GM11168 (cell line): ENCODE results near the gene GRM7.

ENCODE experiments used
- in situ Hi-C: fragments of 300-500 bp; cut with MboI; formaldehyde crosslinking; loops from one replicate; pipeline ENCODE4 v1.12.0; 2022; ENCODE audit warnings: low sequenced_read_pairs; ENCODE audit not compliant: unreplicated experiment

GRM7 gene

DNA sequence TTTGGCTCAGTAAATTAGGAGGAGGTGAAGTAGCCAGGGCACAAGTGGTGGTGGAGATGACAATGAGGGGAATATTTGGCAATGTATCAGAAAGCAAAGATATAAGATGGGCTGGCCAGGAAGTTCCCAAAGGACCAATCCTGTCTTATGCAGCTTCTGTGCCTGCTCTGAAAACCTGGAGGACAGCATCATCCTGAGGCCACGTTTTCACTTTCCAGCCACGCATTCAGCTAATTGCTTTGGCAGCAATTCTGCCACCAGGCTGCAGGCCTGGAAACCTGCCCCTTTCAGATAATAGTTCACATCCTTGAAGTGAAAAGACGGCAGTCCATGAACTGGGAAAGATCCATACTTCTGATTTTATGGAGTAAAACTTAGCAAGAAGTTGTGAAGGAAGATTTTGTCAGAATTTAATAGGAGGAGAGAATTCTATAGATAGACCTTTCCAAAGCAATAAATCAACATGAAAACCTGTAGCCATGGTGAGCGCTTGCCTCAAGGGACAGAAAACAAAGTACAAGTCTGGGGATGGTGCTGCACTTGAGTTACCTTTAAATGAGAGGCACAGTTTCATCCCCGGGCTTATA lies 682.5 kb downstream of the GRM7 start:
- in situ Hi-C loops, result no loop called here

- in situ Hi-C loops, result no loop called here
Measured at GRCh38 chr3:7545334-7545733, 684.4 kb downstream of the GRM7 start.

GRCh38 chr3:7546253-7546652 lies 685.3 kb downstream of the GRM7 start:
- in situ Hi-C loops, result no loop called here

DNA sequence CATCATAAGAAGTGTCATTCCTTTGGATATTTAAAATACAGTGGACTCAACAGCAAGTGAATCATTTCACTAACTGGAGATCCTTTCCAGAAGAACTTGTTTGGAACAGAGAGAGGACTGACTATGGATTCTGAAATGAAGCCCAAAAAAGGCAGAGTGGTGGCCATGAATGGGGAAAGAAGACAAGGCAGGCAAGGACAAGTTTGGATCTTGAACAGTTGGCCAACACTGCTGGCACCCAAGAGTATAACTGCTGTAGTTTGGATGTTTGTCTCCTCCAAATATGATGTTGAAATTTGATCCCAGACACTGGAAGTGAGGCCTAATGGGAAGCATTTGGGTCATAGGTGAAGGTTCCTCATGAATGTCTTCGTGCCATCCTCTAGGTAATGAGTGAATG lies 686.9 kb downstream of the GRM7 start:
- in situ Hi-C loops, result no loop called here

- in situ Hi-C loops, result no loop called here
Measured at GRCh38 chr3:7562892-7563291, 702.0 kb downstream of the GRM7 start.

DNA sequence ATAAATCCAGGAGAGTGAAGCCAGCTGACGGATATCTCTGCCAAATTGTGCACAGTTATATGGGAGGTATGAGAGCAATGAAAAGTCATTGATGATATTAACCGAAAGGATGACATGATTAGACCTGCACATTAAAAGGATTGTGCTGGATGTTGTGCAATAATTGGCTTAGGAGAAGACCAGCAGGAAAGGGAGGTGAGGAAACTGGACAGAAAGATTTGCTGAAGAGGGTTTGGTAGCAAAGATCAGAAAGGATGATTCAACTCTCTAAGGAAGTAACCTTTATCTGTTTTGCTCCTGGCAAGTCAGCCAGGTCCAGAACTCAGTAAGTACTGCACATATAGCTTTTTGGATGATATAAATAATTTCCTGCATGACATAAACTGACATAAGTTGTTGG lies 704.7 kb downstream of the GRM7 start:
- in situ Hi-C loops, result no loop called here

DNA sequence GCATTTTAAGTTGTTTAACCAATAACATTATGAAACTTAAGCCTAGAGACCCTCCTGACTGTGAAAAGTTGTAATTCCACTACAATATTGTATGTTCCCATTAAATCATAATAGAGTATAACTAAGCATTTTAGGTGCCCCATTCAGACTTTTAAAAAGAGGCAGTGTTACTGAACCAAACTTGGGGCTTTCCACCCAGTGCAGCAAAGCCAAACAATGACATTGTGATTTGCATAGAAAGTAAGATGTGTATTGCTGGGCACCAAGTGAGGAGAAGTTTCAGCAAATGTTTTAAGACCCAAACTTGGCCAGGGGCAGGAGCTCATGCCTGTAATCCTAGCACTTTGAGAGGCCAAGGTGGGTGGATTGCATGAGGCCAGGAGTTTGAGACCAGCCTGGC lies 706.2 kb downstream of the GRM7 start:
- in situ Hi-C loops, result no loop called here

DNA sequence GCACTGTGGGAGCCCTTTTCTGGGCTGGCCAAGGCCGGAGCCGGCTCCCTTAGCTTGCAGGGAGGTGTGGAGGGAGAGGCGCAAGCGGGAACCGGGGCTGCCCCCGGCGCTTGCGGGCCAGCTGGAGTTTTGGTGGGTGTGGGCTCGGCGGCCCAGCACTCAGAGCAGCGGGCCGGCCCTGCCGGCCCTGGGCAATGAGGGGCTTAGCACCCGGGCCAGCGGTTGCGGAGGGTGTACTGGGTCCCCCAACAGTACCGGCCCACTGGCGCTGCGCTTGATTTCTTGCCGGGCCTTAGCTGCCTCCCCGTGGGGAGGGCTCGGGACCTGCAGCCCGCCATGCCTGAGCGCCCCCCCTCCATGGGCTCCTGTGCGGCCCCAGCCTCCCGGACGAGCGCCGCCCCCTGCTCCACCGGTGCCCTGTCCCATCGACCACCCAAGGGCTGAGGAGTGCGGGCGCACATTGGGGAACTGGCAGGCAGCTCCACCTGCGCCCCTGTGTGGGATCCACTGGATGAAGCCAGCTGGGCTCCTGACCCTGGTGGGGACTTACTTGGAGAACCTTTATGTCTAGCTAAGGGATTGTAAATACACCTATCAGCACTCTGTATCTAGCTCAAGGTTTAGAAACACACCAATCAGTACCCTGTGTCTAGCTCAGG lies 707.7 kb downstream of the GRM7 start:
- in situ Hi-C loops, result no loop called here

- in situ Hi-C loops, result no loop called here
Measured at GRCh38 chr3:7573330-7573729, 712.4 kb downstream of the GRM7 start.

DNA sequence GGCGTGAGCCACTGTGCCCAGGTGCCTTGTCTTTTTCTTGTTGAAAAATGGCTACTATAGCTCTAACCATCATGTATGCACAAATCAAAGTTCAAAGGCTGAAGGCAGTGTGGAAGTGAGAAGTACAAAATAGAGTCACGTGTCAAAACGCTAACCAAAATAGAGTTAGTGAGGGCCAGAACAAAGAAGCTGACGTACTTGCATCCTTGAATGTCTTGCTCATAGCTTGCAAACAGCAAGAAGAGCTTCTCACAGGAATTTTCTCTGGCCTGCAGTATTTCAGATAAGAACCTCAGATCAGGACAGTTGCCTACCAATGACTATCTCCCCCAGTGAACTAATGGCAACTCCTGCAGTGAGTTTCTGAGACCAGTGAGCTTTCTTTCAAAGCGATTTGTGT lies 713.5 kb downstream of the GRM7 start:
- in situ Hi-C loops, result no loop called here

DNA sequence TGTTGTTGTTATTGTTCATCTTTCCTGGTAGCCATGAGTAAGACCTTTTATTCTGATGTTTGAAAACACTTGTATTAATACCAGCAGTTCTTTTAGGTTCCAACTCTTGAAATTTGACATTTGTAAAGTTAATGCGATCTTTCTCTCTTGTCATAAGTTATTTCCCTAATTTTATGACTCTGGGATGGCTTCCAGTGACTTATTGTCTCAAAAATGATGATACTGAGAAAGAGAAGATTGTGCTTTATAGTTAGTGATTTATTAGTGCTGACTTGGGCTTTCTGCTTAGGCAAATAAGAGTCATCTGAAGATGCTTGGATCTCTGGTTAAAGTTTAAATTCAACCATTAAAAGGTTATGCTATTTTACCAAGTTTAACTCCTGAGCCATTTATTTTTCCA lies 715.2 kb downstream of the GRM7 start:
- in situ Hi-C loops, result no loop called here

- in situ Hi-C loops, result no loop called here
Measured at GRCh38 chr3:7576506-7576905, 715.6 kb downstream of the GRM7 start.

GRCh38 chr3:7577513-7577912 lies 716.6 kb downstream of the GRM7 start:
- in situ Hi-C loops, result no loop called here

DNA sequence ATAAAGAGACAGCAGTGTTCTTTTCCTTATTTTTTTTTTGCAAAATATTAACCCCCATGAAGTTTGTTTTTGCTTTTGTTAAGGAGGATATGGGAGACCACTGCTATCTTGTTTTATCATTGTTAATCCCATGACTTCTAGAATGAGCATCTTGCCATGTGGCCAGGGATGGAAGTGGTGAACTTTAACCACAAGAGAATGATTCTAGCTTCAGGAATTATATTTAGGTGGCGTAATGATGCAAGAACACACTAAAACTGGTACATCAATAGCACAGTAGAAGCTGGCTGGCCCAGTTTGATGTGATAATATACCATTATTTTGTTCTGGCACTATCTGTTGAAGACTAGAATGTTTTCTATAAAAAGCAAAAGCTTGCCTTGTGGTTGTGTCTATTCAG lies 720.9 kb downstream of the GRM7 start:
- in situ Hi-C loops, result no loop called here

- in situ Hi-C loops, result no loop called here
Measured at GRCh38 chr3:7585052-7585451, 724.1 kb downstream of the GRM7 start.

DNA sequence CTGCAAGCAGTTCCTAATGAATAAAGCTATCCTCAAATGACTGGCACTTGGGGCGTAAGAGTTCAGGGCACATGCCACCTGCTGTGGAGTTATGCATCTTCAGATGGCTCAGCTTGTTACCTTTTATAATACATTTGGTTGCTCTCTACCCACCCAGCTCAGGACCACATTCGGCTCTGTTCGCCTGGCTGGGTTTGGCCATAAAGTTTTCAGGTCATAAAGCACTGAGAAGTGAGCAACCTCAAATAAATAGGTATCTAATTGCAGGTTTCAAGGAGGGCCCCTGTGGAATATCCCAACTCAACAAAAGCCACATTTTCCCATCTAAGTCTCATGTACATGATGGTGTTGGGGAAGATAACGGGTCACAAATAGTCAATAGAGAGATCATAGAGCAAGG lies 727.3 kb downstream of the GRM7 start:
- in situ Hi-C loops, result no loop called here

DNA sequence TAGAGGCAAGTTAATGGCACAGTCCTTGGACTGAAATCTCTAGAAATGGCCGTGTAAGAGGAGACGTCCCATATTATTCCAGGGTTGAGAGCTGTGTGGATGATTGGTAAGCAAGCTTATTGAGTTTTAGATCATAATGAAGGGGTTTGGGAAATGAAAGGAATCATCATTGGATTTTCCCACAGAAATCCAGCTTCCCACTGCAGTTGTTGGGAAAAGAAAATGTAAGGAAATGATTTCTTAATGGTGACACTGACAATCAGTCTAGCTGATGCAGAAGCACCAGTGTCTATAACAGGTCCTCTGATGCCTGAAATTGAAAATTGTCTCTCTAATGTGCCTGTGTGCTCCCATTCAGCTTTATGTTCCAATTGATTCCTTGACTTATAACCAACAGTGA lies 728.6 kb downstream of the GRM7 start:
- in situ Hi-C loops, result no loop called here

DNA sequence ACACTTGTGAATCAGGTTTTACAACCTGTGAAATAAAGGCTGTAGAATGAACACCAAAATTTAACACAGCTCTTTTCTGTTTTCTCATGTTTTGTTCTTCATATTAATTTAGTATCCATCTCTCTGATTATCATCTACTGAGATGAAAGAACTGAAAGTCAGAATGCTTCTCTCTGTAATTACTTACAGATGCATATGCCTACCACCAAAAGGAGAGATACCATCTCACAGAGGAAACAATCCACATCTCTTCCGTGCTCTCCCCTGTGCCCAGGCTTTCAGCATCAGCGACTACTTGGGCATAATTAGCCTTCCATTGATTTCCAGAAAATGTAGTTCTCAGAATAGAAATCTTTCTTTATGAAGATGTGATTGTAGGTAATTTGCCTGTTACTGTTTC lies 741.4 kb downstream of the GRM7 start:
- in situ Hi-C loops, result no loop called here

- in situ Hi-C loops, result no loop called here
Measured at GRCh38 chr3:7607083-7607482, 746.2 kb downstream of the GRM7 start.

- in situ Hi-C loops, result no loop called here
Measured at GRCh38 chr3:7607676-7608075, 746.8 kb downstream of the GRM7 start.

DNA sequence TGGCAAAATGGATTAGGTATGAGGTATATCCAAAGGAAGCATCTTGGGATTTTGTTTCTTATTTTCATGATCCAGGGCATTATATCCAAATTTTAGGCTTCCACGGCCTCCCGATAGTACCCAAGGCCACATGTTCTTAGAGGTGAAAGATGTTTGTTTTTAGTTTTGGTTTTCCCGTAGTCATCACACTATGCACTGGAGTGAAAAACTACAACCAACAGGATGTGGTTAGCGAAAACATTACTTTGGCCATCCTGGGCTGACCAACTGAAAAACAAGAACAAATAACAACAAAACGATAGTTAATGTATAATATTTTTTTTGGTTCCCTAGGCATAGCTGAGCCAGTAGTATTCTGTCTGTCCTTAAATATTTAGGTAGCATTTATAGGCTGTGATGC lies 749.7 kb downstream of the GRM7 start:
- in situ Hi-C loops, result no loop called here

DNA sequence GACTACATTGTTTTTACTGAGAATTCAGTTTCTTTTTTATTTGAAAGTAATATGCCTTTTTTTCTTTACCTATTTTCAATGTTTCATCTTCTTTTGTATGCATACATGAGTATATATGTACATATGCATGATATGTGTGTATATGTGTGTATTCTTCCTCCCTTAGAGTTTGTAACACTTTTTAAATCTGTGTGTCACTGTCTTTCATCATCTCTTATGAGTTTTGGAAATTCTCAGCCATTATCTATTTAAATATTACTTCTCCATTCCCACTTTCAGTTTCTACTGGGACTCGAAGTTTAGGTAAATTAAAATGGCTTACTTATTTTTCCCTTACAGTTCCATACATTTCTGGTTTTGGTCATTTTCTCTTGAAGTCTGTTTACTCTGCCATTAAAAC lies 754.1 kb downstream of the GRM7 start:
- in situ Hi-C loops, result no loop called here
